Lower lobe of right lung (tissue), 2 donors: ENCODE measurements around the gene SLC35B4. TPM values are rescaled to one million over a fixed set of nuclear protein-coding genes. Genes with fewer than 3 reads are reported as not detected.

Source experiments
- ATAC-seq, 2 donors: fragments of 200-7000 bp; cut with Tn5 transposase; one replicate each; pipeline ENCODE4 v1.9.1; 2020 to 2022; ENCODE audit warnings: mild to moderate bottlenecking in 2 of 2, moderate library complexity in 2 of 2
- DNase-seq: peaks from one replicate; pipeline ENCODE4 v3.0.0-alpha.2; 2020
- H3K27ac ChIP-seq: fragments of 200-600 bp; one replicate; pipeline ENCODE4 v1.8.0; 2022
- H3K27me3 ChIP-seq: fragments of 200-600 bp; one replicate; pipeline ENCODE4 v1.8.0; 2022; ENCODE audit warnings: low read depth
- H3K36me3 ChIP-seq: fragments of 200-600 bp; one replicate; pipeline ENCODE4 v1.8.0; 2022; ENCODE audit warnings: mild to moderate bottlenecking
- H3K4me1 ChIP-seq: fragments of 200-600 bp; one replicate; pipeline ENCODE4 v1.8.0; 2022
- H3K4me3 ChIP-seq: fragments of 200-600 bp; one replicate; pipeline ENCODE4 v1.8.0; 2022; ENCODE audit warnings: mild to moderate bottlenecking
- H3K9me3 ChIP-seq: fragments of 200-600 bp; one replicate; pipeline ENCODE4 v1.8.0; 2022
- CTCF ChIP-seq: fragments of 200-600 bp; IDR thresholded peaks from one replicate; pipeline ENCODE4 v1.8.0; 2022; ENCODE audit warnings: antibody characterized with exemption, mild to moderate bottlenecking
- intact Hi-C: fragments of 100-400 bp; cut with DNase I; formaldehyde crosslinking; loops from one replicate; pipeline ENCODE4 v1.11.0; 2022
- total RNA-seq: library from RNA; stranded (reverse); fragmentation: NEBNext Ultra II Directional; extraction: Animal tissue kit (Norgen Biotek cat#: 25700); gene quantifications from one replicate; pipeline ENCODE4 v1.2.1, GENCODE V29; 2021
- donor health status: DM: no; HTN: yes; CAD: no; lungs with severe emphysema.

The SLC35B4 gene
- total RNA-seq, 1 donor from 2014 or later, result 12.2 TPM

GRCh38 chr7:134246347-134246746, 70.4 kb downstream of the SLC35B4 start:
- no peaks in the 10 kb centered on the region for H3K4me1 ChIP-seq
- intact Hi-C loops, result no loop called here
- TF ChIP-seq CTCF, result no peak
- ATAC-seq (no peak), DNase-seq (no peak)
- H3K9me3 ChIP-seq, result no peaks in the 10 kb centered on the region
- H3K27ac ChIP-seq, result no peak overlapping the region
- H3K36me3 ChIP-seq, result no peaks in the 10 kb centered on the region
- H3K4me3 ChIP-seq, result no peak overlapping the region
- H3K27me3 ChIP-seq, result no peaks in the 10 kb centered on the region

- H3K4me3 ChIP-seq, result no peak overlapping the region
- no peaks in the 10 kb centered on the region for H3K4me1 ChIP-seq
- ATAC-seq (no peak), DNase-seq (no peak)
- H3K27me3 ChIP-seq, result no peaks in the 10 kb centered on the region
- intact Hi-C loops, result no loop called here
- H3K9me3 ChIP-seq, result no peaks in the 10 kb centered on the region
- no peak overlapping the region for H3K27ac ChIP-seq
- no peak for TF ChIP-seq CTCF
- H3K36me3 ChIP-seq, result no peaks in the 10 kb centered on the region
Measured at GRCh38 chr7:134245253-134245652, 71.5 kb downstream of the SLC35B4 start.

Other genes starting within 250 kb of the SLC35B4 start
- 1.8 TPM for gene LRGUK, start 189.6 kb downstream of the SLC35B4 start, total RNA-seq
- 109 TPM for gene AKR1B1, start 142.2 kb upstream of the SLC35B4 start, total RNA-seq
- not detected for gene AKR1B10, start 210.6 kb upstream of the SLC35B4 start, total RNA-seq
- gene AKR1B15, start 232.2 kb upstream of the SLC35B4 start, total RNA-seq, result not detected